ENCODE results near the gene CAMTA1.

Gene CAMTA1

GRCh38 chr1:7783826-7784491 lies 998.7 kb downstream of the CAMTA1 start, which contains the start of gene PER3:
Gene PER3 (plus strand): TSS chr1:7784291. CDS start chr1:7784878, 587 bp downstream.
- no peak for TF ChIP-seq PPARA (CRISPR knock-in tag; IDR thresholded peaks at IDR 0.05; ENCODE audit: borderline replicate concordance)
- no peak for TF ChIP-seq ZNF565 (CRISPR knock-in tag; conservative IDR thresholded peaks at IDR 0.05; ENCODE audit: low read depth)
- no peak for TF ChIP-seq PATZ1 (CRISPR knock-in tag; IDR thresholded peaks at IDR 0.05; ENCODE audit: borderline replicate concordance)
- no peak for TF ChIP-seq SNAI2 (CRISPR knock-in tag; IDR thresholded peaks at IDR 0.05)
- no peak for TF ChIP-seq ESRRG (CRISPR knock-in tag; IDR thresholded peaks at IDR 0.05)
- TF ChIP-seq, protein P1, sequence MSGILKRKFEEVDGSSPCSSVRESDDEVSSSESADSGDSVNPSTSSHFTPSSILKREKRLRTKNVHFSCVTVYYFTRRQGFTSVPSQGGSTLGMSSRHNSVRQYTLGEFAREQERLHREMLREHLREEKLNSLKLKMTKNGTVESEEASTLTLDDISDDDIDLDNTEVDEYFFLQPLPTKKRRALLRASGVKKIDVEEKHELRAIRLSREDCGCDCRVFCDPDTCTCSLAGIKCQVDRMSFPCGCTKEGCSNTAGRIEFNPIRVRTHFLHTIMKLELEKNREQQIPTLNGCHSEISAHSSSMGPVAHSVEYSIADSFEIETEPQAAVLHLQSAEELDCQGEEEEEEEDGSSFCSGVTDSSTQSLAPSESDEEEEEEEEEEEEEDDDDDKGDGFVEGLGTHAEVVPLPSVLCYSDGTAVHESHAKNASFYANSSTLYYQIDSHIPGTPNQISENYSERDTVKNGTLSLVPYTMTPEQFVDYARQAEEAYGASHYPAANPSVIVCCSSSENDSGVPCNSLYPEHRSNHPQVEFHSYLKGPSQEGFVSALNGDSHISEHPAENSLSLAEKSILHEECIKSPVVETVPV (CRISPR knock-in tag; IDR thresholded peaks at IDR 0.05), result no peak
- TF ChIP-seq BACH2 (CRISPR knock-in tag; IDR thresholded peaks at IDR 0.05; ENCODE audit: borderline replicate concordance), result no peak
- peak; percentile 97 for TF ChIP-seq ARNTL (CRISPR knock-in tag; IDR thresholded peaks at IDR 0.05; ENCODE audit: borderline replicate concordance, low read depth)
- peak; percentile 97 for ATAC-seq

DNA sequence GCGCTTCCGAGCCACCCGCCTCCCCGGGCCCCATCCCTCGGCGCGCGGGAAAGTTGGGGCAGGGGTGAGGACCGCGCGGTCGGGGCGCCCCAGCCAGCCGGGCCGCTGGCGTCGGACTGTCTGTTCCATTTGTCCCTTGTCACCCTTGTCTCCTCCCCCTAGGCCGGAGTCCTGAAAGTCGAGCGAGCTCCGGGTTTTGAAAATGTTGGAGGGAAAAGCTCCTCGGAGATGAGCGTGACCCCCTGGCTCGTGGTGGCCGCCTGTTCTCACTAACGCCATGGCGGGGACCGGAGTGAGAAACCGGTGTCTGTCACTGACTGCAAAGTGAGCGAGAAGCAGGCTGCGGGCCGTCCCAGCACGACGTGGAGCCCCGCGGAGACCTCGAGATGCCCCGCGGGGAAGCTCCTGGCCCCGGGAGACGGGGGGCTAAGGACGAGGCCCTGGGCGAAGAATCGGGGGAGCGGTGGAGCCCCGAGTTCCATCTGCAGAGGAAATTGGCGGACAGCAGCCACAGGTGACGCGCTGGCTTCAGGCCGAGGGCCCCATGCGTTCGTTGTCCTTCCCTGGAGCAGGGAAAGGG lies 999.3 kb downstream of the CAMTA1 start:
- no peak for TF ChIP-seq TSHZ2 (CRISPR knock-in tag; IDR thresholded peaks at IDR 0.05)
- no peak for TF ChIP-seq OSR1 (CRISPR knock-in tag; IDR thresholded peaks at IDR 0.05)
- no peak for TF ChIP-seq CSDC2 (CRISPR knock-in tag; IDR thresholded peaks at IDR 0.05)
- TF ChIP-seq ZFP3 (CRISPR knock-in tag; IDR thresholded peaks at IDR 0.05), result no peak
- TF ChIP-seq ESRRG (CRISPR knock-in tag; IDR thresholded peaks at IDR 0.05), result no peak
- no peak for TF ChIP-seq ZNF565 (CRISPR knock-in tag; conservative IDR thresholded peaks at IDR 0.05; ENCODE audit: low read depth)
- TF ChIP-seq PPARA (CRISPR knock-in tag; IDR thresholded peaks at IDR 0.05; ENCODE audit: borderline replicate concordance), result no peak
- TF ChIP-seq ZFP30 (CRISPR knock-in tag; IDR thresholded peaks at IDR 0.05), result no peak
- no peak for TF ChIP-seq BACH2 (CRISPR knock-in tag; IDR thresholded peaks at IDR 0.05; ENCODE audit: borderline replicate concordance)
- no peak for ATAC-seq

DNA sequence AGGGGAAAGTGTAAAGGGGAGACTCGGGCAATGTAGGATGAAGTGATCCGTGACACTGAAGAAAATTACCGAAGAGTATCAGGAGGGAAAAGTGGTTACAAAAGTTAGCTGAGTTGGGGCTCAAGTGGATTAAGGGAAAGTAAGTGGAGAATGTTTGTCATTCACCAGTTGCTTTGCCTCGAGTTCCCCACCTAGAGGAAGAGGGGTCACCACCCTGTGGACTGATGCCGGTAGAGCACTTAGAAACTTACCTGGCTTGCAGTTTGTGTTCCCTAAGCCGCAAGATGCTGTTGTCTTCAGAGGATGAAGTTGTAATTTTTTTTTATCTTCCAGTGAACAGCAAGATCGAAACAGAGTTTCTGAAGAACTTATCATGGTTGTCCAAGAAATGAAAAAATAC lies 999.9 kb downstream of the CAMTA1 start:
- no peak for ATAC-seq
- TF ChIP-seq ZNF8 (CRISPR knock-in tag; IDR thresholded peaks at IDR 0.05), result no peak
- TF ChIP-seq PATZ1 (CRISPR knock-in tag; IDR thresholded peaks at IDR 0.05; ENCODE audit: borderline replicate concordance), result no peak
- TF ChIP-seq RARB (CRISPR knock-in tag; IDR thresholded peaks at IDR 0.05), result no peak
- TF ChIP-seq TOX (CRISPR knock-in tag; IDR thresholded peaks at IDR 0.05; ENCODE audit: borderline replicate concordance), result no peak
- no peak for TF ChIP-seq TCF4 (CRISPR knock-in tag; IDR thresholded peaks at IDR 0.05; ENCODE audit: borderline replicate concordance)
- no peak for TF ChIP-seq ZFP30 (CRISPR knock-in tag; IDR thresholded peaks at IDR 0.05)
- TF ChIP-seq, protein P1 (CRISPR knock-in tag; IDR thresholded peaks at IDR 0.05), result no peak
- no peak for TF ChIP-seq OSR1 (CRISPR knock-in tag; IDR thresholded peaks at IDR 0.05)
- TF ChIP-seq TSHZ2 (CRISPR knock-in tag; IDR thresholded peaks at IDR 0.05), result no peak
- no peak for TF ChIP-seq ZNF565 (CRISPR knock-in tag; conservative IDR thresholded peaks at IDR 0.05; ENCODE audit: low read depth)
- TF ChIP-seq POU6F1 (CRISPR knock-in tag; IDR thresholded peaks at IDR 0.05; ENCODE audit: borderline replicate concordance, low read depth), result no peak
- no peak for TF ChIP-seq ESRRG (CRISPR knock-in tag; IDR thresholded peaks at IDR 0.05)
